GM12878 (cell line): ENCODE results near the gene HMCN1. TPM values are rescaled to one million over a fixed set of nuclear protein-coding genes. Genes with fewer than 3 reads are reported as not detected.

Source experiments
- ATAC-seq: fragments of 200-7000 bp; cut with Tn5 transposase; 3 replicates; pipeline ENCODE4 v1.9.1; 2020; ENCODE audit warnings: mild to moderate bottlenecking, moderate library complexity
- BruUV-seq: library from RNA; stranded (reverse); fragments of 400-500 nt; replicated peaks from 2 replicates; lab custom pipeline; 2021; lab: Mats Ljungman, UMichigan
- CTCF ChIA-PET: fragments of 300-600 bp; sonication (Branson Sonifier 250); formaldehyde crosslinking; extraction: SDS; loops from one replicate; lab custom pipeline; 2021; ENCODE audit warnings: inconsistent platforms; lab: Yijun Ruan, JAX
- POLR2A ChIA-PET: fragments of 350-600 bp; formaldehyde crosslinking; extraction: SDS; loops from one replicate; lab custom pipeline; 2021; ENCODE audit warnings: inconsistent platforms; lab: Charles Lee
- RAD21 ChIA-PET: fragments of 300-600 bp; sonication (Branson Sonifier 250); formaldehyde crosslinking; loops from one replicate; lab custom pipeline; 2023; ENCODE audit warnings: antibody characterized with exemption; ENCODE audit not compliant: unreplicated experiment; lab: Charles Lee
- SMC1A ChIA-PET: fragments of 300-600 bp; sonication (Branson Sonifier 250); formaldehyde crosslinking; loops from one replicate; lab custom pipeline; 2023; ENCODE audit not compliant: unreplicated experiment, uncharacterized antibody; lab: Charles Lee
- DNase-seq: peaks from one replicate; pipeline ENCODE4 v3.0.0-alpha.2; 2011; ENCODE audit warnings: low read depth, low spot score
- FAIRE-seq: peaks from 3 replicates; lab custom pipeline; 2011; peaks lifted over from hg19 to GRCh38; lab: Jason Lieb, UNC
- H2AFZ ChIP-seq: 2 replicates; pipeline ENCODE4 v1.6.0; 2011; ENCODE audit warnings: low read depth, low read length, control low read depth; ENCODE audit not compliant: control insufficient read depth
- H3K27ac ChIP-seq: 2 replicates; pipeline ENCODE4 v1.5.1; 2011; ENCODE audit warnings: control low read depth; ENCODE audit not compliant: control insufficient read depth, insufficient read depth
- H3K27me3 ChIP-seq, 2 experiments: replicated peaks in 1 of 2; 2 replicates each; pipeline versions ENCODE4 v1.6.0 to v1.6.1; 2011; ENCODE audit warnings: low read length in 1 of 2; ENCODE audit not compliant: control insufficient read depth in 2 of 2, insufficient read depth in 2 of 2
- H3K36me3 ChIP-seq, 2 experiments: 2 replicates each; pipeline ENCODE4 v1.5.1; 2011; ENCODE audit warnings: low read length in 1 of 2; ENCODE audit not compliant: control insufficient read depth in 2 of 2, insufficient read depth in 2 of 2
- H3K4me1 ChIP-seq: 2 replicates; pipeline ENCODE4 v1.6.1; 2011; ENCODE audit warnings: mild to moderate bottlenecking, low read length, moderate library complexity, mixed read lengths; ENCODE audit not compliant: control insufficient read depth, insufficient read depth
- H3K4me2 ChIP-seq: 2 replicates; pipeline ENCODE4 v1.6.0; 2011; ENCODE audit warnings: control low read depth; ENCODE audit not compliant: control insufficient read depth, insufficient read depth
- H3K4me3 ChIP-seq: fragments of 200-600 bp; sonication (generic); 2 replicates; pipeline ENCODE4 v1.5.1; 2016
- H3K79me2 ChIP-seq: 2 replicates; pipeline ENCODE4 v1.6.0; 2011; ENCODE audit warnings: low read length; ENCODE audit not compliant: control insufficient read depth, insufficient read depth
- H3K9ac ChIP-seq: 2 replicates; pipeline ENCODE4 v1.8.0; 2011; ENCODE audit warnings: low read length, control low read depth, mixed read lengths; ENCODE audit not compliant: control insufficient read depth, insufficient read depth
- H3K9me3 ChIP-seq: replicated peaks from 3 replicates; pipeline ENCODE4 v1.5.1; 2011; ENCODE audit warnings: mild to moderate bottlenecking, low read length; ENCODE audit not compliant: control insufficient read depth, insufficient read depth
- H4K20me1 ChIP-seq: 2 replicates; pipeline ENCODE4 v1.6.0; 2011; ENCODE audit not compliant: control insufficient read depth, insufficient read depth
- BCL11A ChIP-seq: IDR thresholded peaks from 2 replicates; pipeline ENCODE4 v1.6.1; 2011; ENCODE audit warnings: low read depth, low read length
- BMI1 ChIP-seq: fragments of 450-650 bp; IDR thresholded peaks from 2 replicates; pipeline ENCODE4 v1.6.1; 2016; ENCODE audit warnings: mild to moderate bottlenecking, moderate library complexity, borderline replicate concordance
- CHD1 ChIP-seq: IDR thresholded peaks from 2 replicates; pipeline ENCODE4 v1.6.1; 2012; ENCODE audit warnings: low read depth, low read length, improper control_type of control experiment
- CHD2 ChIP-seq: IDR thresholded peaks from 2 replicates; pipeline ENCODE4 v1.6.1; 2011; ENCODE audit warnings: low read depth, low read length, improper control_type of control experiment, borderline replicate concordance
- EGR1 ChIP-seq, 2 experiments: IDR thresholded peaks; 1 replicate in 1 of 2; 2 replicates in 1 of 2; pipeline ENCODE4 v1.6.1; 2011 to 2012; ENCODE audit warnings: low read depth in 2 of 2, low read length in 2 of 2, borderline replicate concordance in 1 of 2, mild to moderate bottlenecking in 1 of 2, moderate library complexity in 1 of 2
- HDGF ChIP-seq: fragments of 450-650 bp; IDR thresholded peaks from 2 replicates; pipeline ENCODE4 v1.6.1; 2016; ENCODE audit warnings: antibody characterized with exemption
- MEF2B ChIP-seq: fragments of 450-650 bp; IDR thresholded peaks from 2 replicates; pipeline ENCODE4 v1.6.1; 2018; ENCODE audit warnings: mild to moderate bottlenecking, moderate library complexity; ENCODE audit not compliant: partially characterized antibody, poor library complexity, severe bottlenecking
- MYB ChIP-seq: fragments of 150-350 bp; IDR thresholded peaks from 2 replicates; pipeline ENCODE4 v1.6.1; 2014; ENCODE audit warnings: mild to moderate bottlenecking, low read depth, low read length, borderline replicate concordance
- SMAD1 ChIP-seq: fragments of 450-650 bp; IDR thresholded peaks from 2 replicates; pipeline ENCODE4 v1.6.1; 2018; ENCODE audit warnings: mild to moderate bottlenecking, low read depth; ENCODE audit not compliant: partially characterized antibody
- TCF3 ChIP-seq: IDR thresholded peaks from 2 replicates; pipeline ENCODE4 v1.6.1; 2012; ENCODE audit warnings: low read depth, mild to moderate bottlenecking, low read length, borderline replicate concordance; ENCODE audit not compliant: insufficient read depth
- USF1 ChIP-seq: IDR thresholded peaks from 2 replicates; pipeline ENCODE4 v1.6.1; 2011; ENCODE audit warnings: borderline replicate concordance, low read depth, mild to moderate bottlenecking, moderate library complexity, mixed read lengths, low read length; ENCODE audit not compliant: insufficient read depth; ENCODE audit errors: extremely low read length
- ZBED1 ChIP-seq: IDR thresholded peaks from 2 replicates; pipeline ENCODE4 v1.6.1; 2016; ENCODE audit warnings: borderline replicate concordance
- ZBTB11 ChIP-seq: fragments of 450-650 bp; formaldehyde crosslinking; IDR thresholded peaks from 2 replicates; pipeline ENCODE4 v1.5.0; 2022; ENCODE audit warnings: mild to moderate bottlenecking, missing genetic modification characterization
- ZNF217 ChIP-seq: fragments of 450-650 bp; IDR thresholded peaks from 2 replicates; pipeline ENCODE4 v1.6.1; 2017; ENCODE audit warnings: antibody characterized with exemption, mild to moderate bottlenecking
- ZNF384 ChIP-seq: IDR thresholded peaks from 2 replicates; pipeline ENCODE4 v1.6.1; 2012; ENCODE audit warnings: low read depth, mild to moderate bottlenecking, low read length, improper control_type of control experiment, borderline replicate concordance
- in situ Hi-C: fragments of 300-500 bp; cut with MboI; formaldehyde crosslinking; loops from 9 replicates; pipeline ENCODE4 v1.14.3; 2018; ENCODE audit warnings: mixed read lengths
- intact Hi-C: fragments of 100-400 bp; cut with micrococcal nuclease; formaldehyde crosslinking; loops from one replicate; pipeline ENCODE4 v1.14.2; 2022; ENCODE audit not compliant: unreplicated experiment
- polyA plus RNA-seq, 11 experiments: library from polyadenylated mRNA; depleted of rRNA in 4 of 11; unstranded in 6 of 11; stranded (reverse) in 5 of 11; fragments of >200 nt; fragmentation: Nextera tagmentation in 4 of 11; fragmentation: Illumina TruSeq in 1 of 11; extraction: Ambion mirVana in 4 of 11; extraction: Trizol in 1 of 11; gene quantifications; 1 replicate in 1 of 11; 2 replicates in 10 of 11; pipeline versions ENCODE4 v1.2.1 to v1.2.3, GENCODE V29; 2011 to 2016; ENCODE audit warnings: inconsistent platforms in 2 of 11, missing spikeins in 2 of 11, low read depth in 1 of 11
- total RNA-seq, 4 experiments: library from RNA; depleted of rRNA in 3 of 4; stranded (reverse); fragments of >200 nt in 3 of 4; fragmentation: Illumina TruSeq in 1 of 4; extraction: Trizol in 1 of 4; gene quantifications; 2 replicates each; pipeline versions ENCODE4 v1.2.1 to v1.2.3, GENCODE V29; 2013 to 2021

HMCN1 gene
- total and polyA plus RNA-seq, 10 of the 15 experiments (the other 5 are each of a cell fraction or from before 2014, with no cell fraction given): under 0.01 to 0.07 TPM; not detected in 8

DNA sequence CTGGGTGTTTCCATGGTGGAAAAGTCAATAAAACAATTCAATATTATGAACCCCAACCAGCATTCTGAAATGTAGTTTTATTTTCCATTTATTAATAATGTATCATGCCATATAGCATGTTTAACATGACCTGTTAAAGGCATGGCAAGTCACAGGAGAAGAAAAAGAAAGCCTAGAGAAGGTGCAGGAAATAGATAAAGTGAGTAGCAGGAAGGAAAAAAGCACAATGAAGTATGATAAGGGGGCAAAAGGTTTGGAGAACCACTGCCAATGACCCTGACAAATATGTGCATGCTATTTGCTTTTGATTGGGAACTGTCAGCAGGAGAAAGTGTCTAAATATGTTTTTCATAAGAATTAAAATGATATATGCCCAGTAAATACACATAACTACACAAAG is 85.6 kb downstream of the HMCN1 start:
- FAIRE-seq (no peak), DNase-seq (no peak), ATAC-seq (no peak)
- Histone ChIP-seq H2AFZ (no peak overlapping the region), H3K4me2 (no peak overlapping the region), H3K27me3 (no peaks in the 10 kb centered on the region), H3K79me2 (no peaks in the 10 kb centered on the region), H3K4me1 (no peaks in the 10 kb centered on the region), H3K36me3 (no peaks in the 10 kb centered on the region), H3K9ac (no peak overlapping the region), H4K20me1 (no peaks in the 10 kb centered on the region), H3K4me3 (no peak overlapping the region), H3K9me3 (no peaks in the 10 kb centered on the region), H3K27ac (no peak overlapping the region)
- TF ChIP-seq EGR1 (IDR thresholded peaks at IDR 0.05; ENCODE audit: borderline replicate concordance in 1 of 2, low read depth in 2 of 2, low read length in 2 of 2) (no peak), SMAD1 (no peak), MYB (no peak), CHD2 (no peak), USF1 (no peak), ZNF384 (no peak), ZBED1 (no peak), BMI1 (no peak), CHD1 (no peak), HDGF (no peak), BCL11A (no peak), ZBTB11 (CRISPR knock-in tag) (no peak), MEF2B (no peak), ZNF217 (no peak), TCF3 (no peak)
- ChIA-PET RAD21 (no interaction called here), POLR2A (no interaction called here), SMC1A (no interaction called here), CTCF (no interaction called here)
- in situ Hi-C loops: no loop called here
- intact Hi-C loops: loop anchor here (5.0 kb wide), 1 partner anchor 53 kb away; no protein-coding TSS in a partner anchor
- BruUV-seq: no TSS peak
